GM18861 (cell line): ENCODE results near the gene MKNK2.
"Not testable (repeated sequence)": the region's sequence is repeated elsewhere in the genome, so short reads cannot be mapped to it uniquely, and the experiment has no call there.

Experiments
- ATAC-seq: cut with Tn5 transposase; IDR thresholded peaks from one replicate; pipeline ENCODE4 v1.9.1; 2021; ENCODE audit not compliant: unreplicated experiment

MKNK2 gene

DNA sequence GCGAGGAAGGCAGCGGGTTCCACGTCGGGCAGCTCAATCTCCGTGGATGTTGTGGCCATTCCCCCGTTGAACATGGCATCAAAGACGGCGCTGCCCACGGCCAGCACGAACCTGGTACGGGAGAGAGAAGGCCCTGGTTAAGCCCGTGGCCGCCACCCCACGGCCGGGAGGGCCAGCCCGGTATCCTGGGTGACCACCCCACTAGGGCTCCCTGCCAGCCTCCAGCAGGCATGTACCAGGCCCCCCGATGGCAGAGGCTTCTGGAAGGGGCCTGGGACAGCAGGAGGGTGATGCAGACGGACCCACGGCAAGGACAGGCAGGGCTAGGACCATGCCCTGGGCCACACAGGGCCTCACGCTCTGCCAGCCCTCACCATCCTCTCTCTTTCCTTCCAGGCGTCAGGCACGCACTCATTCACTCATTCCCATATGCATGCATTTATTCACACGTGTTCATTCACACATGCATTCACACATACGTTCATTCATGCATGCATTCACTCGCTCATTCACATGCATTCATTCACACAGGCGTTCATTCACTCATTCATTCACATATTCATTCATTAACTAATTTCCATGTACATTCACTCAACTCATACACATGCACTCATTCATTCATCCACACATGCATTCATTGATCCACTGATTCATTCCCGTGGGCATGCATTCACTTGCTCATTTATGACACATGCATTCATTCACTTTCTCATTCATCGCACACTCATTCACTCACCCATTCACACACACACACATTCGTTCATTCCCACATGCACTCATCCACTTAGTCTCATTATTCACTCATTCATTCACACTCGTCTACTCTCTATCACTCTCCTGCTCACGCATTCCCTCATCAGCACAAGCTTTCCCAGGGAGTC, 53.5 kb downstream of the MKNK2 start:
- no peak for ATAC-seq

DNA sequence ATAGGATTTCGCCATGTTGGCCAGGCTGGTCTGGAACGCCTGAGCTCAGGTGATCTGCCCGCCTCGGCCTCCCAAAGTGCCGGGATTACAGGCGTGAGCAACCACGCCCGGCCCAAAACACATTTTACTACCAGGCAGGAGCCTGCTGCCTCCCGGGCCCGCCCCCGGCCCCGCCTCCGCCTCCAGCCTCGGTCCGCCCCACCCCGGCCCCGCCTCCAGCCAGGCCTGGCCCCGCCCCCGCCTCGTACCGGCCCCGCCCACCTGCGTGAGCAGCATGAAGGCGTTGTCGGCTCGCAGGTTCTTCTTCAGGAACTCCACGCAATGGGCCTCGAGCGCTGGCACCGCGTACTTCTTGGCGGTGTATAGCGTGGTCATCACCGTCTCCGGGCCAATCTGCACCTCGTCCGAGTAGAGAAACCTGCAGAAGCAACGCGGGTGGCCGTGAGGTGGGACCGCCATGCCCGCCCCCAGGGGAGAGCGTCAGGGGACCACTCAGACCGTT, 58.2 kb downstream of the MKNK2 start:
- ATAC-seq = no peak

DNA sequence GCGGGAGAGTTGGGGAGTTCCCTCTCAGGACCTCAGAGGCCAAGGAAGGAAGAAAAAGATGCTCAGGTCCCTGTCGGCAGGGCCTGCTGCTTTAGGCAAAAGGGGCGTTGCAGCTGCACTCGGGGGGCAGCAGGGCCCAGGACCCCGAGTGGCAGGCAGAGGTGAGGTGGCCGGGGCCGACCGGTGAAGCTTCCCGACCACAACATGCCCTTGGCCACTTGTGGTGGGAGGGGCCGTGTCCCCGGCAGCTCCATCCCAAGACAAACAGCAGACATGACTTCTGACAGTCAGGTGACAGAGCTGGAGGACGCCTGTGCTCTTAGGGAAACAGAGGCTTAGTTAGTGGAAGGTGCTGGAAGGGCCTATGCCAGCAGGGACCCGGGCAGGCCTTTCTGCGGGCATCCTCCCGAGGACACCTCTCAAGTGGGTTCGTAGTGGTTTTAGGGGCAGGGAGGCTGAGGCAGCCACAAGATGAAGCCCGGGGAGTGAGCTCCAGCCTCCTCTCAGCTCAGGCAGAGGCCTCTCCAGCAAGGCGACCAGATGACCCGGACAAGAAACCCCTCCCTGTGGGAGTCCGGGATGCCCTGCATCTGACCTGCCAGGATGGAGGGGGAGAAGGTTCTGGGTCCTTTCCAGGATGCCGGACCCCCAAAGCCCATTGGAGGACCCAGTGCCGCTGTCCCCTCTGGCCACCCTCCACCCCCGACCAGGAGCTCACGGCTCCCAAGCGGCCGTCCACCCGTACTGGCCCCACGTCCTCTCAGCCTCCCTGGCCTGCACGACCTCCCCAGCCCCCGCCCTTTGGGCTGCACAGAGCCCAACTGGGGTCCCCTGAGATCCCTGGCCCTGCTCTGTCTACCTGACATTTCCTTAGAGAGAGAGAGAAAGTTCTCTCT, 59.8 kb downstream of the MKNK2 start:
- ATAC-seq = no peak

DNA sequence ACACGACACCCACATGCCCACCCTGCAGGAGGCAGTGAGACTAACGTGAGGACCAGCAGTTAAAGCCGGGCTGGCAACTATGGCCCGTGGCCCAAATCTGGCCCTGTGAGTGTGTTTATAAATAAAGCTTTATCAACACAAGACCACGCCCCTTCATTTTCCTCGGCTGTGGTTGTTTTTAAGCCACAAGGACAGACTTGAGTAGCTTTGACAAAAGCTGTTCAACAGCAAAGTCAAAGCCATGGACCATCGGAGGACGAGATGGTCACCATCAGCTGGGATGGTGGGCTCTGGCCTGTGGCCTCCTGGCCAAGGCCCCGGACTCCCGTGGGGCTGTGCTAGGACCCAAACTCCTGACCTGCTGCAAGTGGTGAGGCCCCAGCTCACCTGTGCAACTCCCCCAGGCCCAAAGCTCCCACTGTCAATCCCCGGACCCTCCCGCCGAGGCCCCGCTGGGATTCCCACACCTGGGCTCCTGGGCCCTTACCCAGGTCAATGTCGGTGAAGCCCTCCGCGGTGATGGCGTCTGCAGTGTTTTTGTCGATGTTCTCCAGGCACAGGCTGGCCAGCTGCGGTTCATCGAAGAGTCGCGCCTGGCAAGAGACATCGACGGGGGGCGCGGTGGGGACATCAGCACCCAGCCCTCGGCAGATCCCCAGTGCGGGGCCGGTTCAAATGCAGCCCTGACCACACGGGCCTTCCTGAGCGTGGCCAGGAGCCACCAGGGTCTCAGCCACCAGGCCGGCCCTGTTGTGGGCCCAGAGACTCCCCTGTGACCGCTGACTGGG, 60.6 kb downstream of the MKNK2 start:
- ATAC-seq = no peak

DNA sequence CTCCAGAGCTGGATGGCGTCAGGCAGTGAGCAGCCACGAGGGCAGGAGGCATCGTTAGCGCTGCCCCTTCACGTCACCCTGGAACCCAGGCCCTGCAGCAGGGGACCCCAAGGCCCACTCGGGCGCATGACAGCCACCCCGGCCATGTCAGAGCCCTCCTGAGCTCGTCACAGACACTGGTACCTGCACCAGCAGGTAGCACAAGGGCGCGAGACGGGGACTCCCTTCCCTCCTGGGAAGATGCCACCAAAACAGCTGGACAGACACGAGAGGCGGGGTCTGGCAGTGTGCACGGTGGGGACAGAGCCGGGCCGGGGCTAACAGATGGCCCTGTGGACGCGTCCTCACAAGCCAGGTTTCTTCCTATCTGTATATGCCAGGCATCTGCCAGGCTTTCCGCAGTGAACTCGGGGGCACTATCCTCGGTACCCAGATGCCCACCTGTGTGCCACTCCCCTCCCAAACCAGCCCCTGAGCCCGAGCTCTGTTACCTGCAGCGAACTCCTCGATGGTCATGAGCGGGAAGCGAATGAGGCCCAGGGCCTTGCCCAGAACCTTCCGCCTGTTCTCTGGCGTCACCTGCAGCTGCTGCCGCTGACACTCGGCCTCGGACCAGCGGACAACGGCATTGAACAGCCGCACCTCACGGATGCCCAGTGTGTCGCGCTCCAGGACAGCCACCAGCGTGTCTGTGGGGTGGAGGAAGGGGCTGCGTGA, 61.4 kb downstream of the MKNK2 start:
- ATAC-seq = no peak

GRCh38 chr19:1988464-1988863, 62.6 kb downstream of the MKNK2 start:
- not testable (repeated sequence) for ATAC-seq
